Right ventricle myocardium inferior (tissue), 1 donor: Measurements from ENCODE around the gene GRIA2. TPM values are rescaled to one million over a fixed set of nuclear protein-coding genes. Genes with fewer than 3 reads are reported as not detected.
"Not testable (repeated sequence)": the region's sequence is repeated elsewhere in the genome, so short reads cannot be mapped to it uniquely, and the experiment has no call there.

Source experiments
- ATAC-seq: fragments of 200-7000 bp; cut with Tn5 transposase; one replicate; pipeline ENCODE4 v1.9.1; 2020; ENCODE audit warnings: mild to moderate bottlenecking, moderate library complexity
- DNase-seq: peaks from one replicate; pipeline ENCODE4 v3.0.0; 2021; ENCODE audit errors: missing footprints
- intact Hi-C: fragments of 100-400 bp; cut with DNase I; formaldehyde crosslinking; loops from one replicate; pipeline ENCODE4 v1.11.0; 2022
- total RNA-seq: library from RNA; stranded (reverse); fragmentation: NEBNext Ultra II Directional; extraction: Animal tissue kit (Norgen Biotek cat#: 25700); gene quantifications from one replicate; pipeline ENCODE4 v1.2.1, GENCODE V29; 2021
- donor health status: DM: no; HTN: yes; CAD: no; lungs with severe emphysema.

Gene GRIA2
- total RNA-seq, 1 donor from 2014 or later: not detected

GRCh38 chr4:157244348-157244747 is 23.8 kb downstream of the GRIA2 start:
- no peak for ATAC-seq

GRCh38 chr4:157245351-157245750 is 24.8 kb downstream of the GRIA2 start:
- intact Hi-C loops: no loop called here
- DNase-seq: no peak
- no peak for ATAC-seq

More at GRCh38 chr4:157244348-157244747, 23.8 kb downstream of the GRIA2 start:
- intact Hi-C loops: no loop called here
- no peak for DNase-seq

- peak; percentile 21 for DNase-seq
- no peak for ATAC-seq
- intact Hi-C loops: no loop called here
Observed at GRCh38 chr4:157246964-157247363, 26.4 kb downstream of the GRIA2 start.

GRCh38 chr4:157258165-157258564 is 37.6 kb downstream of the GRIA2 start:
- intact Hi-C loops, ATAC-seq, DNase-seq: not testable (repeated sequence)

- intact Hi-C loops: no loop called here
- DNase-seq (no peak), ATAC-seq (no peak)
Observed at GRCh38 chr4:157265281-157265680, 44.8 kb downstream of the GRIA2 start.

GRCh38 chr4:157270108-157270507 is 49.6 kb downstream of the GRIA2 start:
- intact Hi-C loops: no loop called here
- DNase-seq: no peak
- no peak for ATAC-seq

GRCh38 chr4:157270552-157270951 is 50.0 kb downstream of the GRIA2 start:
- DNase-seq (no peak), ATAC-seq (no peak)
- intact Hi-C loops: no loop called here

- DNase-seq: no peak
- intact Hi-C loops: no loop called here
- ATAC-seq: no peak
Observed at GRCh38 chr4:157271166-157271869, 50.8 kb downstream of the GRIA2 start.

GRCh38 chr4:157280673-157281072 is 60.1 kb downstream of the GRIA2 start:
- DNase-seq (no peak), ATAC-seq (no peak)
- intact Hi-C loops: no loop called here

- DNase-seq: no peak
- ATAC-seq: no peak
- intact Hi-C loops: no loop called here
Observed at GRCh38 chr4:157282019-157282418, 61.5 kb downstream of the GRIA2 start.

- no peak for ATAC-seq
- no peak for DNase-seq
- intact Hi-C loops: no loop called here
Observed at GRCh38 chr4:157287445-157287844, 66.9 kb downstream of the GRIA2 start.

- no peak for ATAC-seq
- no peak for DNase-seq
- intact Hi-C loops: no loop called here
Observed at GRCh38 chr4:157290622-157291021, 70.1 kb downstream of the GRIA2 start.

GRCh38 chr4:157291071-157291470 is 70.5 kb downstream of the GRIA2 start:
- intact Hi-C loops: no loop called here
- ATAC-seq: no peak

GRCh38 chr4:157293673-157294072 is 73.1 kb downstream of the GRIA2 start:
- ATAC-seq: no peak
- intact Hi-C loops: no loop called here
- DNase-seq: no peak

More at GRCh38 chr4:157291071-157291470, 70.5 kb downstream of the GRIA2 start:
- DNase-seq: no peak

GRCh38 chr4:157294575-157294974 is 74.0 kb downstream of the GRIA2 start:
- ATAC-seq: no peak
- intact Hi-C loops: no loop called here
- no peak for DNase-seq

- no peak for DNase-seq
- no peak for ATAC-seq
- intact Hi-C loops: no loop called here
Observed at GRCh38 chr4:157300701-157301100, 80.2 kb downstream of the GRIA2 start.

- no peak for ATAC-seq
- DNase-seq: no peak
- intact Hi-C loops: no loop called here
Observed at GRCh38 chr4:157303471-157303960, 83.0 kb downstream of the GRIA2 start.

GRCh38 chr4:157304769-157305168 is 84.2 kb downstream of the GRIA2 start:
- intact Hi-C loops: no loop called here
- ATAC-seq (no peak), DNase-seq (no peak)

- DNase-seq: no peak
- no peak for ATAC-seq
- intact Hi-C loops: no loop called here
Observed at GRCh38 chr4:157312702-157313101, 92.2 kb downstream of the GRIA2 start.

- ATAC-seq: no peak
- intact Hi-C loops: no loop called here
- DNase-seq: no peak
Observed at GRCh38 chr4:157314906-157315305, 94.4 kb downstream of the GRIA2 start.

GRCh38 chr4:157315968-157316367 is 95.4 kb downstream of the GRIA2 start:
- DNase-seq (no peak), ATAC-seq (no peak)
- intact Hi-C loops: no loop called here
